Loucy (cell line): ENCODE measurements around the gene PPARA.
A peak's percentile ranks its signal among the peaks of the same experiment; 100 is the strongest.

Experiments
- H2AFZ ChIP-seq: fragments of 200-600 bp; sonication (generic); 2 replicates; pipeline ENCODE4 v1.6.0; 2016; ENCODE audit warnings: antibody characterized with exemption, mild to moderate bottlenecking, low read length, moderate library complexity
- H3F3A ChIP-seq: fragments of 200-600 bp; 2 replicates; pipeline ENCODE4 v1.6.0; 2016; ENCODE audit warnings: antibody characterized with exemption, low read depth, mild to moderate bottlenecking
- H3K27me3 ChIP-seq: fragments of 200-600 bp; sonication (generic); 2 replicates; pipeline ENCODE4 v1.6.1; 2014; ENCODE audit warnings: low read length, mild to moderate bottlenecking; ENCODE audit not compliant: insufficient read depth, poor library complexity, severe bottlenecking
- H3K36me3 ChIP-seq: fragments of 200-600 bp; sonication (generic); 2 replicates; pipeline ENCODE4 v1.6.1; 2016; ENCODE audit warnings: low read length; ENCODE audit not compliant: insufficient read depth
- H3K4me1 ChIP-seq: fragments of 200-600 bp; sonication (generic); 2 replicates; pipeline ENCODE4 v1.5.1; 2014; ENCODE audit warnings: low read length, mild to moderate bottlenecking; ENCODE audit not compliant: insufficient read depth, poor library complexity, severe bottlenecking
- H3K4me2 ChIP-seq: fragments of 200-600 bp; sonication (generic); 2 replicates; pipeline ENCODE4 v1.6.0; 2014; ENCODE audit warnings: antibody characterized with exemption, low read length, low read depth, mild to moderate bottlenecking; ENCODE audit not compliant: poor library complexity, severe bottlenecking
- H3K4me3 ChIP-seq: fragments of 200-600 bp; sonication (generic); 2 replicates; pipeline ENCODE4 v1.5.1; 2014; ENCODE audit warnings: low read length, mild to moderate bottlenecking, mixed read lengths; ENCODE audit not compliant: poor library complexity, severe bottlenecking
- H3K79me2 ChIP-seq: fragments of 200-600 bp; sonication (generic); 2 replicates; pipeline ENCODE4 v1.6.1; 2014; ENCODE audit warnings: low read length; ENCODE audit not compliant: insufficient read depth
- H3K9ac ChIP-seq: fragments of 200-600 bp; sonication (generic); 2 replicates; pipeline ENCODE4 v1.6.0; 2014; ENCODE audit warnings: mild to moderate bottlenecking, low read depth, low read length, moderate library complexity; ENCODE audit not compliant: poor library complexity, severe bottlenecking
- H3K9me2 ChIP-seq: fragments of 200-600 bp; sonication (generic); replicated peaks from 2 replicates; pipeline ENCODE4 v1.6.1; 2016; ENCODE audit warnings: low read depth, low read length, mixed read lengths
- H3K9me3 ChIP-seq: fragments of 200-600 bp; sonication (generic); 2 replicates; pipeline ENCODE4 v1.6.1; 2014; ENCODE audit warnings: mild to moderate bottlenecking, antibody characterized with exemption, low read length, low read depth; ENCODE audit not compliant: insufficient read depth
- H4K20me1 ChIP-seq: fragments of 200-600 bp; sonication (generic); 2 replicates; pipeline ENCODE4 v1.6.0; 2014; ENCODE audit warnings: antibody characterized with exemption, low read length, mild to moderate bottlenecking; ENCODE audit not compliant: insufficient read depth, poor library complexity, severe bottlenecking
- CTCF ChIP-seq: fragments of 200-600 bp; sonication (generic); conservative IDR thresholded peaks from 2 replicates; pipeline ENCODE4 v1.5.1; 2014; ENCODE audit warnings: mild to moderate bottlenecking, antibody characterized with exemption, low read length
- EZH2phosphoT487 ChIP-seq: fragments of 200-600 bp; IDR thresholded peaks from 2 replicates; pipeline ENCODE4 v1.6.1; 2018; ENCODE audit warnings: antibody characterized with exemption, mild to moderate bottlenecking, moderate library complexity, borderline replicate concordance

The PPARA gene

DNA sequence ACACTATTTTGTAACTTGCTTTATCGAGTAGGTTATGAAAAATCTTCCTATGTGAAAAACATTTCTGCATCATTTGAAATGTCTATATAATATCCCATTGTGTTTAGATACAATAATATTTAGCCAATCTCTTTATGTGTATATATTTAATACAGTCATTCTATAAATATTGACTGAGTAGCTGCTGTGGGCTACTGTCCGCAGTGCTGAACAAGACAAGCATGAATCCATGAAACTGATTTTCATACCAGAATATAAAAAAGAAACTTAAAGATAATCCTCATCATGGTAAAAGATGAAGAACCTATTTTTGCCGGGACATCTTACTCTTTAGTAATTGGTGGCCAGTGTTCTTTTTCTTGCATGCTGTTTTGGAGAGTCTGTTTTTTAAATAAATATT, 3.6 kb downstream of the PPARA start:
- Histone ChIP-seq H3K79me2 (peaks cover 79% of the 10 kb centered on the region), H3K36me3 (no peaks in the 10 kb centered on the region; the same call in 1 of the 2 replicates), H3K9me2 (no peaks in the 10 kb centered on the region), H3K4me2 (peak overlapping the region; percentile 44), H3K9ac (no peak overlapping the region), H4K20me1 (peaks cover 35% of the 10 kb centered on the region), H3F3A (no peaks in the 10 kb centered on the region), H2AFZ (no peak overlapping the region), H3K4me1 (peaks cover 34% of the 10 kb centered on the region), H3K4me3 (peak overlapping the region; percentile 43), H3K27me3 (no peaks in the 10 kb centered on the region), H3K9me3 (no peaks in the 10 kb centered on the region)
- TF ChIP-seq EZH2phosphoT487: no peak
- no peak for TF ChIP-seq CTCF

DNA sequence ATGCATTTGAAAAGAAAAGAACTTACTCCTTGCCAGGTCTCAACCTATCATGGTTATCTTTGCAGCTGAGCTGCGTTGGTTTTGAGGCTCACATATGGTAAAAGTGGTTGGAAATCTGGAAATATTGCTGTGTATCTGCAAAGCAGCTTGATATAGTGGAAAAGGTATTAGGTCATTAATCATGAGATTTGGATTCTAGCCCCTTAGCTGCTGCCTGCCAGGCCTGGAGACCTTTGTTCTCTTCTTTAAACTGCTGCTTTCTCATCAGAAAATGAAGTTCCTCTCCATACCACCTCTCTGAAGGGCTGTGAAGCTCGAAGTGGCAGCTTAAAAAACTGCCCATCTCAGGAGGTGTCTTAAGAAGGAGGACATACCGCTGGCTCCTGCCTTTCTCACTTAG, 5.7 kb downstream of the PPARA start:
- H3K9me2 ChIP-seq: no peaks in the 10 kb centered on the region
- H3K27me3 ChIP-seq: no peaks in the 10 kb centered on the region
- H3K4me3 ChIP-seq: peak overlapping the region; percentile 23
- H3K4me2 ChIP-seq: peak overlapping the region; percentile 51
- no peak overlapping the region for H2AFZ ChIP-seq
- peaks cover 6% of the 10 kb centered on the region; the same call in 1 of the 2 replicates for H3K36me3 ChIP-seq
- peaks cover 27% of the 10 kb centered on the region for H3K4me1 ChIP-seq
- no peaks in the 10 kb centered on the region for H3F3A ChIP-seq
- peaks cover 92% of the 10 kb centered on the region for H3K79me2 ChIP-seq
- H3K9ac ChIP-seq: no peak overlapping the region
- peaks cover 35% of the 10 kb centered on the region for H4K20me1 ChIP-seq
- no peaks in the 10 kb centered on the region for H3K9me3 ChIP-seq
- TF ChIP-seq CTCF (no peak), EZH2phosphoT487 (no peak)

GRCh38 chr22:46158283-46158682, 8.0 kb downstream of the PPARA start:
- H3K4me1 ChIP-seq: peaks cover 20% of the 10 kb centered on the region
- no peak overlapping the region for H2AFZ ChIP-seq
- H3K36me3 ChIP-seq: peaks cover 12% of the 10 kb centered on the region; the same call in 1 of the 2 replicates
- H3K9ac ChIP-seq: no peak overlapping the region
- H3K9me3 ChIP-seq: no peaks in the 10 kb centered on the region
- H3K27me3 ChIP-seq: no peaks in the 10 kb centered on the region
- H3K79me2 ChIP-seq: peaks cover 78% of the 10 kb centered on the region
- TF ChIP-seq EZH2phosphoT487 (no peak), CTCF (no peak)
- no peaks in the 10 kb centered on the region for H3F3A ChIP-seq
- H4K20me1 ChIP-seq: peaks cover 21% of the 10 kb centered on the region
- peak overlapping the region; percentile 1 for H3K4me2 ChIP-seq
- H3K9me2 ChIP-seq: no peaks in the 10 kb centered on the region
- no peak overlapping the region for H3K4me3 ChIP-seq
